HFFc6 (cell line): Measurements from ENCODE around the gene PRICKLE2. TPM values are rescaled to one million over a fixed set of nuclear protein-coding genes. Genes with fewer than 3 reads are reported as not detected.

Source experiments
- DNase-seq: peaks from one replicate; pipeline ENCODE4 v3.0.0-alpha.2; 2018
- H3K27ac Mint-ChIP-seq: 2 replicates; pipeline ENCODE4 v1.8.0; 2020; ENCODE audit warnings: mild to moderate bottlenecking, mixed read lengths
- H3K27me3 Mint-ChIP-seq: 2 replicates; pipeline ENCODE4 v1.8.0; 2021; ENCODE audit warnings: mild to moderate bottlenecking, moderate library complexity, mixed read lengths; ENCODE audit not compliant: insufficient read depth
- H3K36me3 Mint-ChIP-seq: 2 replicates; pipeline ENCODE4 v1.8.0; 2021; ENCODE audit warnings: low read depth, mixed read lengths
- H3K4me1 Mint-ChIP-seq: 2 replicates; pipeline ENCODE4 v1.8.0; 2020; ENCODE audit warnings: low read depth, mixed read lengths
- H3K4me3 Mint-ChIP-seq: 2 replicates; pipeline ENCODE4 v1.8.0; 2020; ENCODE audit warnings: mild to moderate bottlenecking, moderate library complexity, mixed read lengths
- H3K9me3 Mint-ChIP-seq: 2 replicates; pipeline ENCODE4 v1.8.0; 2020; ENCODE audit warnings: mild to moderate bottlenecking, mixed read lengths
- CTCF ChIP-seq: fragments of 200-600 bp; sonication (generic); IDR thresholded peaks from 2 replicates; pipeline ENCODE4 v1.5.0; 2021; ENCODE audit warnings: antibody characterized with exemption, mild to moderate bottlenecking
- total RNA-seq, 6 experiments: library from RNA; stranded (reverse); fragmentation: NEBNext Ultra II Directional; extraction: Animal tissue kit (Norgen Biotek cat#: 25700); gene quantifications; 2 replicates in 1 of 6; 3 replicates in 5 of 6; pipeline ENCODE4 v1.2.3, GENCODE V29; 2021

Gene PRICKLE2
- total RNA-seq, 6 experiments from 2014 or later, result 14.0 to 21.7 (median 18.4) TPM

GRCh38 chr3:64098670-64099069 is 126.6 kb downstream of the PRICKLE2 start:
- peaks cover 35% of the 10 kb centered on the region for H3K4me1 Mint-ChIP-seq
- DNase-seq, result no peak
- H3K36me3 Mint-ChIP-seq, result peaks cover 40% of the 10 kb centered on the region
- H3K4me3 Mint-ChIP-seq, result no peak overlapping the region
- TF ChIP-seq CTCF, result no peak
- no peak overlapping the region; the same call in 1 of the 2 replicates for H3K27ac Mint-ChIP-seq
- no peaks in the 10 kb centered on the region for H3K9me3 Mint-ChIP-seq
- no peaks in the 10 kb centered on the region; the same call in none of the 2 replicates for H3K27me3 Mint-ChIP-seq

- no peak for TF ChIP-seq CTCF
- Mint-ChIP-seq H3K27ac (no peak overlapping the region), H3K9me3 (no peaks in the 10 kb centered on the region), H3K4me3 (no peak overlapping the region), H3K36me3 (peaks cover 40% of the 10 kb centered on the region), H3K4me1 (peaks cover 36% of the 10 kb centered on the region), H3K27me3 (no peaks in the 10 kb centered on the region; the same call in none of the 2 replicates)
- no peak for DNase-seq
Observed at GRCh38 chr3:64097920-64098319, 127.3 kb downstream of the PRICKLE2 start.

- peaks cover 3% of the 10 kb centered on the region for H3K27me3 Mint-ChIP-seq
- DNase-seq, result no peak
- no peak overlapping the region for H3K27ac Mint-ChIP-seq
- H3K9me3 Mint-ChIP-seq, result no peaks in the 10 kb centered on the region
- no peak overlapping the region for H3K4me3 Mint-ChIP-seq
- TF ChIP-seq CTCF, result no peak
- H3K36me3 Mint-ChIP-seq, result peaks cover 40% of the 10 kb centered on the region
- H3K4me1 Mint-ChIP-seq, result peaks cover 36% of the 10 kb centered on the region
Observed at GRCh38 chr3:64095802-64096201, 129.5 kb downstream of the PRICKLE2 start.

DNA sequence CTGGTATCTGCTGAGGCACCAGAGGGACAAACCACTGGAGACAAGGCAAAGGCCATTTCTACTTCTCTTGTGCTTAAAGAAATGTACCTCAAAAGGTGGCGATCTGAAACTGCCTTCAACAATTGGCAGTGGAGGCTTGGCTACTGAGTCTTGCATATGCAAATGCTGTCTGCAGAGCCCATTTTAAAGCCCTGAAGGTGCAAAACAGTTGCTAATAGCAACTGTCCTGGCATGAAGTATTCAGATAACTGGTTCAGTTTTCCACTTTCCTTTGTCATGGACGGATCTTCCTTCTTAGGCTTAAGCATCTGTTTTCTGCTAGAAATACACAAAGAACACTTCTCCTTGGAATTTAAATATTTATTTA is 130.6 kb downstream of the PRICKLE2 start:
- DNase-seq, result no peak
- Mint-ChIP-seq H3K27me3 (peaks cover 3% of the 10 kb centered on the region), H3K4me1 (peaks cover 38% of the 10 kb centered on the region), H3K9me3 (no peaks in the 10 kb centered on the region), H3K4me3 (no peak overlapping the region), H3K36me3 (peaks cover 38% of the 10 kb centered on the region), H3K27ac (peak overlapping the region; percentile 49; the same call in 1 of the 2 replicates)
- no peak for TF ChIP-seq CTCF

DNA sequence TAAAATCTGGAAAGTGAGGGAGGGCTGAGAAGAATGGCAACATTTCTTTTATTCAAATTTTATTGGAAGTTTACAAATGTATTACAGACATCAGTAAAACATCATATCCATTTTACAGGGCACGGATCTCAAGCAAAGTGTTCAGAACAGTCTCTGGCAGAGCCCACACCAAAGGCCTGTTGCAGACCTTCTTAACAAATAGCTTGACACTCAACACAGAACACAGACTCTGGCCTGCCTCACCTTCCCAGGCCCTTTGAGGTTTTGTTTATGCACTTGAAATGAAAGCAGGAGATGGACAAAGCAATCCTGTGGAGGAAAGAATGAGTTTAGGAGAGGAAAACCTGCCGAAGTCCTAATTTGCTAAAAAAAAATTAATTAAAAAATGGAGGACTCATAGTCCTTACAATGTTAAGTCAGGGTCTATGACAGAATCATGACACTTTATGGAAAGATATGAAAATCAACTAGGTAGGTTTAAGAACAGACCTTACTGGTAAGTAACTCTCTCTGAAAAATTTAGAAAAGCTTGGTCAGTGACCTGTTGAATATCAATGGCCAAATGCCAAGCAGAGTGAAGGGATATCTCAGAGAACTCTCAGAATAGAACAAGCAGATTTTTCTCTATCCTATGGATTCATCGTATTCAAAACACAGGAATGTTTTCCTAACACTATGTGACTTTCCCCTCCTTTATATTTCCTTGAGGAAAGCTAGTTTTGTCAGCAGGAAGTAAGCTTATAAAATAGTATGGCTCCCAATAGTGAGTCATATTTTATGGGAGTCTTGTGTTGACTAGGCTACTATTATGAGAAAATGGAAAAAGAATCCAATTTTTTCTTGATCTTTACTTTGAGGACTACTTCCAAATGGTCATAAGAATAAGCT is 131.2 kb downstream of the PRICKLE2 start:
- Mint-ChIP-seq H3K27me3 (peaks cover 3% of the 10 kb centered on the region), H3K4me3 (no peak overlapping the region), H3K4me1 (peaks cover 43% of the 10 kb centered on the region)

More for the DNA sequence above, 131.2 kb downstream of the PRICKLE2 start:
- Mint-ChIP-seq H3K36me3 (peaks cover 33% of the 10 kb centered on the region), H3K9me3 (no peaks in the 10 kb centered on the region), H3K27ac (peak overlapping the region; percentile 58)
- DNase-seq, result no peak
- no peak for TF ChIP-seq CTCF
